Measurements from ENCODE around the gene ZNF425. TPM values are rescaled to one million over a fixed set of nuclear protein-coding genes. Genes with fewer than 3 reads are reported as not detected.

ZNF425 gene
- total and polyA plus RNA-seq, 2 experiments from 2014 or later, result 4.3 to 5.0 TPM

- H3K4me3 ChIP-seq, result no peak overlapping the region
- peaks cover 24% of the 10 kb centered on the region for H3F3A ChIP-seq (replicated peaks; ENCODE audit: low read depth)
- H3K27me3 ChIP-seq (ENCODE audit: insufficient read depth), result no peaks in the 10 kb centered on the region
- Mint-ChIP-seq H3K9me3 (peaks cover 5% of the 10 kb centered on the region), H3K36me3 (ENCODE audit: low read depth) (peaks cover 86% of the 10 kb centered on the region), H3K4me1 (peaks cover 23% of the 10 kb centered on the region), H3K4me3 (no peak overlapping the region; the same call in 2 of the 3 replicates), H3K27ac (no peak overlapping the region; the same call in 1 of the 2 replicates), H3K27me3 (ENCODE audit: insufficient read depth, low read depth, poor library complexity) (peaks cover 13% of the 10 kb centered on the region)
- peaks cover 68% of the 10 kb centered on the region for H4K20me1 ChIP-seq (replicated peaks; ENCODE audit: insufficient read depth)
- H2AFZ ChIP-seq, result no peak overlapping the region
- ATAC-seq (no peak), DNase-seq (ENCODE audit: low spot score) (no peak)
- peaks cover 99% of the 10 kb centered on the region for H3K79me2 ChIP-seq (replicated peaks; ENCODE audit: insufficient read depth)
- TF ChIP-seq STAT1 (IDR thresholded peaks at IDR 0.05; ENCODE audit: unreplicated experiment) (no peak), NANOG (IDR thresholded peaks at IDR 0.05; ENCODE audit: borderline replicate concordance) (no peak), ETS1 (IDR thresholded peaks at IDR 0.05) (no peak), POLR2AphosphoS5 (IDR thresholded peaks at IDR 0.05; ENCODE audit: low read depth) (no peak), ZNF331 (CRISPR knock-in tag; IDR thresholded peaks at IDR 0.05; ENCODE audit: low read depth) (no peak), CREB1 (CRISPR knock-in tag; IDR thresholded peaks at IDR 0.05; ENCODE audit: low read depth) (no peak), REST (IDR thresholded peaks at IDR 0.05; ENCODE audit: unreplicated experiment) (no peak)
- H3K36me3 ChIP-seq (ENCODE audit: insufficient read depth), result peaks cover 56% of the 10 kb centered on the region
- peaks cover 17% of the 10 kb centered on the region for H3K4me1 ChIP-seq (ENCODE audit: insufficient read depth)
- H3K4me2 ChIP-seq, result no peak overlapping the region
- no peaks in the 10 kb centered on the region for H3K9me2 ChIP-seq (ENCODE audit: insufficient read depth)
- 0 out of 2 replicates have a peak overlapping the region, but pooled peaks have one; percentile 69 for H3K27ac ChIP-seq (ENCODE audit: low read depth)
Observed at GRCh38 chr7:149153346-149153745, 27.2 kb upstream of the ZNF425 start.

GRCh38 chr7:149150981-149151380, 24.9 kb upstream of the ZNF425 start:
- no peak for TF ChIP-seq REST (IDR thresholded peaks at IDR 0.05; ENCODE audit: unreplicated experiment)
- no peak for TF ChIP-seq STAT1 (IDR thresholded peaks at IDR 0.05; ENCODE audit: unreplicated experiment)
- TF ChIP-seq EZH2 (IDR thresholded peaks at IDR 0.05; ENCODE audit: low read depth, unreplicated experiment), result no peak
- no peak for TF ChIP-seq CREB1 (CRISPR knock-in tag; IDR thresholded peaks at IDR 0.05; ENCODE audit: low read depth)
- no peak for TF ChIP-seq NANOG (IDR thresholded peaks at IDR 0.05; ENCODE audit: borderline replicate concordance)
- no peak for TF ChIP-seq ETS1 (IDR thresholded peaks at IDR 0.05)
- Mint-ChIP-seq H3K9me3 (peaks cover 5% of the 10 kb centered on the region), H3K27me3 (ENCODE audit: insufficient read depth, low read depth, poor library complexity) (peaks cover 13% of the 10 kb centered on the region), H3K27ac (peak overlapping the region; percentile 51), H3K4me3 (peak overlapping the region; percentile 29), H3K4me1 (peaks cover 27% of the 10 kb centered on the region), H3K36me3 (ENCODE audit: low read depth) (peaks cover 67% of the 10 kb centered on the region)
- H3K4me2 ChIP-seq, result peak overlapping the region; percentile 84; the same call in 1 of the 2 replicates
- H3K36me3 ChIP-seq (ENCODE audit: insufficient read depth), result peaks cover 34% of the 10 kb centered on the region
- H3K27me3 ChIP-seq (ENCODE audit: insufficient read depth), result no peaks in the 10 kb centered on the region
- peaks cover 17% of the 10 kb centered on the region for H3K4me1 ChIP-seq (ENCODE audit: insufficient read depth)
- H3K79me2 ChIP-seq (replicated peaks; ENCODE audit: insufficient read depth), result peaks cover 93% of the 10 kb centered on the region
- ATAC-seq (no peak), DNase-seq (ENCODE audit: low spot score) (peak; percentile 11)
- H3K9me2 ChIP-seq (ENCODE audit: insufficient read depth), result no peaks in the 10 kb centered on the region
- peak overlapping the region; percentile 75; the same call in 1 of the 2 replicates for H3K4me3 ChIP-seq
- peaks cover 26% of the 10 kb centered on the region for H3F3A ChIP-seq (replicated peaks; ENCODE audit: low read depth)
- peaks cover 52% of the 10 kb centered on the region for H4K20me1 ChIP-seq (replicated peaks; ENCODE audit: insufficient read depth)
- H2AFZ ChIP-seq, result no peak overlapping the region
- peak overlapping the region; percentile 72 for H3K27ac ChIP-seq (ENCODE audit: low read depth)

Measured in GM23338 (cell line).